GM18870 (cell line): ENCODE measurements around the gene RASEF.
"Not testable (repeated sequence)": the region's sequence is repeated elsewhere in the genome, so short reads cannot be mapped to it uniquely, and the experiment has no call there.

Experiments used
- ATAC-seq: cut with Tn5 transposase; IDR thresholded peaks from one replicate; pipeline ENCODE4 v1.9.1; 2021; ENCODE audit warnings: moderate library complexity; ENCODE audit not compliant: unreplicated experiment

Gene RASEF

DNA sequence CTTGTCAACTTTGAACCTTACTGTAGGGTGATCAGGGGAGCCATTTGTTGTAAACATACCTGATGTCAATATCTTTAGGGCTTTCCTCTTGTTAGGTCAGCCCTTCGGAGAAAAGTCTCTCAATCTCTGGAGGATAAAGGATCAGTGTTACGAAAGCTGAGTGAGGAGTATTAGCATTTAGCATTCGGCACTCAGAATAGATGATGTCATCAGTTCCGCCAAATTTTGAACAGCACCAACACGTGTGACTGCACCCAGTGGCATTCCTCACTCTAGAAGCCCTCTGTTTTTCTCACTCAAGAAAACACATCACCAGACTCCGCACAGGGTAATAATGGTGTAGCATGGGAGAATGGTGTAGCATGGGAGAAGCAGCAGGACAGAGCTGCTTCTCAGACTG lies 87.8 kb downstream of the RASEF start:
- ATAC-seq = no peak

DNA sequence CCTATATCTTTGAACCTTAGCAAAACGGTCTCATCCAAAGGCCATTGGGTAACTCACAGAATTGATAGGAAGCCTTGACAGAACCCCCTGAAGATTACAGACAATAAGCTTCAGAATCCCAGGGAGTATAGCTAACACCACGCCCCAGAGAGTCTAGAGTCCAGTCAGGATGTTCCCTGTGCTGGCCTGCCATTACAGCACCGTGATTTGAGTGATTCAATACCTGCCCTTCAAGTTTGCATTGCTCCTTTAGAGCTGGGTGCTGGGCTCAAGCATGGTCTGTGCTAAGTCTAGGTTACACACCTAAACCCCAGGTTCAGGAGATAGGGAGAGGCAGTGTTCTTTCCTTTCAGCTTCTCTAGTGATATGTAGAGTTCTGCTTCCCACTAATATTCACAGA lies 90.5 kb downstream of the RASEF start:
- ATAC-seq = no peak

DNA sequence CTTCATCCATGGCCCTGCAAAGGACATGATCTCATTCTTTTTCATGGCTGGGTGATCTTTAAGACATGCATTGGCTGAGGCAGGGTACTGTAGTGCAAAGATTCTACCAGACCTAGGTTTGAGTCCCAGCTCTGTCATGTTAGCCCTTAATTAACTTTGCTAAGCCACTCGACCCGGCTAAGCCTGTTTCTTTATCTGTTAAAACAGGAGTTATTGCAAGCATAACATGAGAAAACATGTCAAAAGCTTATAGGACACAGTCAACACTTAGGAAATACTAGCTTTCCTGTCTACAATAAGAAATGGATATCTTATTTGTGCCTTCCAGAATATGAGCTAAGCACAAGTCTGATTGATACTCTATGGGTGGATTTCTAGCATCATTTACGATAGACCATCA lies 92.6 kb downstream of the RASEF start:
- no peak for ATAC-seq

DNA sequence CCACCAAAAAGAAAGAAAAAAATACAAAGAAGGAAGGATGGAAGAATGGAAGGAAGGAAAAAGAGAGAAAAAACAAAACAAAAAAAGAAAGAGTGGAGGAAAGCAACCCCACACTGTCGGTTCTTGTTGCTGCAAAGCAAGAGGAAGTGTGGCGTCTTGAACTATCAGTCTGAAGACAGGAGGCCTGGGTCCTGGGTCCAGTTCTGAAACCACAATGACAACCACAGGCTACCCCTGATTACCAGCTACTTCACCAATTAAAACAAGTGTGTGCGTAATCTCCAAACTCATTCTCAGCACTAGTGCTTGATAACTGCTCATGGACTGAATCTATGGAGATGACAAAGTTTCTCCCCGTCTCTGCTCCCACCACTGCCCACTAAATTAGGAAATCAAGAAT lies 93.7 kb downstream of the RASEF start:
- no peak for ATAC-seq

DNA sequence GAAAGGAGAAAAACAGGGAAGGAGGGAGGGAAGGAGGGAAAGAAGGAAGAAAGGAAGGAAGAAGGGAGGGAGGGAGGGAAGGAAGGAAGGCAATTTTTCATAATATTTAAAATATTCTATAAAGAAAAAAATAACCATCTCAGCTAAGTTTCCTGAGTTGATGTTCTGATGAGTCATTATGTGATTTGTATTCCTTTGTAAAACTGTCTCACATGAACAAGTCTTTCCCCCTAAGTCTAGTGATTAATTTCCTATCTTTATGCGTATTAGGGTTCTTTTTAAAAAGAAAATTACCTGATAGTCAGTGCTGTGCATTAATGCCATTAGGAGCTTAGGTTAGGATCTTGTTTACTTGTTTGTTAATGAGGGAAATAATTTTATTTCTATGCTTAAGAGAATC lies 94.1 kb downstream of the RASEF start:
- no peak for ATAC-seq

DNA sequence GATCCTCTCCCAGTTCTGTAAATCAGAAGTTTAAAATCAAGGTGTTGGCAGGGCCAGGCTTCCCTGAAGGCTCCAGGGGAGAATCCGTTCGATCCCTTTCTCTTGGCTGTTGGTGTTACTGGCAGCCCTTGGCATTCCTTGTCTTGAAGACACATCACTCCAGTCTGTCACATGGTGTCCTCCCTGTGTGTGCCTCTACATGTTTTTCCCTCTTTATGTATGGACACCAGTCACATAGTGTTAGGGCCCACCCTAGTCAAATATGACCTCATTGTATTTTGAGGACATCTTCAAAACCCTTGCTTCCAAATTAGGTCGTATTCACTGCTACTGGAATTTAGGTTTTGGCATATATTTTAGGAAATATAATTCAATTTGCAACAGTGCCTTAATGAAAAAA lies 94.6 kb downstream of the RASEF start:
- ATAC-seq = no peak

DNA sequence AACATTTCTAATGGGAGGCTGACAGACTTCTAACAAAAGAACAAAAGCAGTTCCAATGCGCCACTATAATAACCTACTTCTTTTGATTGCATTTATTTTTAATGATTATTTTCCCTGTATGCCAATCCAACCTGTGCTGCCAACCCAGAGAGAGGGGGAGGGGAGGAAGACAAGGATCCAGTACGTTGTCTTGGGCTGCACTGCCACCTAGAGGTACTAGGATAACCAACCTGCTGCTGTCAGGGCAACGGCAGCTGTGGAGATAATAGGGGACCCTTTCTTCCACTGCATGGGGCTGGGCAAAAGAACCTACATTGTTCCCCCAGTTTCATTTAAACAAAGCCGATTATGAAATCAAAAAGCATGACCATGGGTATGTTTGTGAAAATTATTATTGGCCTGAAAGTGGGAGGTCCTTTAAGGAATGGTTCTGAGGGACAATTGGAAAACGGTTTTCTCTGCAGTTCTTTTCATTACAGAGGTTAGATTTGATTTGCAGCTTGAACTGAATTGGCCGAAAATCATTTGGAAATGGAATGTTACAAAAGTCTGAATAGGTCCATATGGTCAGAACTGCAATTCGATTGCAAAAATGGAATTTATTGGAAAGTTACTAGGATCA lies 101.3 kb downstream of the RASEF start:
- peak; percentile 90 for ATAC-seq

DNA sequence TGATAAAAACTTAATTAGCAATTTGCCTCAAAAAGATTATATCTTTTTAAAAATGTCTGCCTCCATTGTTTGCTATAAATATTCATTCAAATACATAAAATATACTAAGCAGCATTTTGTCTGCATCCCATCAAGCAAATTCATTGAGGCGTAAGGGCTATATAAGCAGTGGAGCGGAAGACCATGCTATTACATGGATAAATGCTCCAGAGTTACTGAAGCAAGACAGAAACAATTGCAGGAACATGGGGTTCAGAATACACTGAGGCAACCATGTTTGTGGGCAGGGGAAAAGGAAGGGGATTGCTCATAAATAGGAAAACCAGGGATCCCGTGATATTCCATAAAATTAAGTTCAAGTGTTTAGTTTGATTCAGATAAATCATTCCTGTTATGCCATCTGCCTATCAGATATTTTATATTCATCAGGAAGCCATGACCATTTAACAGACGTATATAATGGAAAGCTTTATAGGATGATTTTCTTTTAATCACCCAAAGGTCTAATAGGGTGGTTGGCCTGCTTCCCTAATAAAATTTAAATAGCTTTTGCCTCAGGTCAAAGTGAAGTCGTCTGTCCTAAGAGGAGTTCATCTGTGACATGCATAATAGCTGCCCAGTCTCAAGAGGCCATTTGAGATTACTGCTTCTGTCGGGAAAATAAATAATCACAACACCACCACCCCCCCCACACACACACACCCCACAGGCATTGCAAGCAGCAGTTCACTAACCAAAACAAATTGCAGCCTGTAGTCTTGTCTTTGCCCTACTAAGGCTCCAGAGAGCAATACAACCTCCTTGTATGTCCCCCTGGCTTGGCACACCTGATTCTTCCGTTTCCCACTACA lies 105.2 kb downstream of the RASEF start:
- ATAC-seq = no peak

DNA sequence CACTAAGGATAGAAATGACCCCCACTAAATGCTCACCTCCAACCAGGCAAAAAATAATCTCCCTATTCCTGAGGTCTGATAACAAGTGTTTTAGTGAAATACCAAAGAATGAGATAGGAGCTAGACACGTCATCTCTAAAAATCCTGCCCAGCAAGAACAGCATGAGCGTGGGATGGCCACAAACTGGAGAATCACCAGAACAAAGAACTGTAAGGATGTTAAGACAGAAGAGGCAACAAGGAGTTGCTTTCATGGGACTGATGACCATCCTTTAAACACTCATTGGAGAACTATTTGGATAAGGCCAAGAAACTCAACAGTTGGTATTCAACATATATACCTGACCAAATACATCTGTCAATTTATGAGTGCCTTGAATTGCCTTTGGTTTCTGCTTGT lies 113.7 kb downstream of the RASEF start:
- ATAC-seq = no peak

DNA sequence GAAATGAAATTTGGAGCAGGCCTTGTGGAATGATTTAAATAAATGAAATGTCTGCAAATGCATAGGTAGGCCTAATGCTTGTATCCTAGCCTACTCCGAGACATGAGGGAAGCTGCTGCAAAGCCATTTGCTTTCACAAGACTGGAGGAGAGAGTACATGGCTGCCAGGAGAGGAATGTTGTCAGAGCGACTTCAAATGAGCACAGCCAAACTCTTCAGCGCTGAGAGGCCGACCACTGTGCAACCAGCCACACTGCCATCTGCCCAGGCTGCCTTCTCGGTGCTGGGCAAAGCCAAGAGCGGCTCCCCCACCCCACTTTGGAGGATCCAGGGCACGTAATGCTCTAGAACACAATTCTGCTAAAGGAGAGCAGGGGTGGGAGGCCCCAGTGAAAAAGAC lies 122.6 kb downstream of the RASEF start:
- ATAC-seq = no peak

DNA sequence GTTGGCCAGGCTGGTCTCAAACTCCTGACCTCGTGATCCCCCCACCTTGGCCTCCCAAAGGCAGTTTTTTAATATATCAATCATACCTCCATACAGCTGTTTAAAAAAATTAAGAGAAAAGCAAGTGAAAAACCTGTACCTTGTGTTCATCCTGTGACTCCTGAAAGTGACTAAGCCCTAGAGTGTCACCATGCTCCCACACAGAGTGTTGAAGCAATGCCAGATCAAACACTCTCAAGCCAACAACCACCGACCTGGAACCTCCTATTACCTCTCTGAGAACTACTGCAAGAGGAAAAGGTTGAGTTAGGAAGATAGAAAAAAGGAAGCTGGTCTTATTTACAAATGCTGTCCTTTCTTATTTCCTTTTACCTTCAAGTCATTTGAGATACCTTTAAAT lies 123.5 kb downstream of the RASEF start:
- ATAC-seq = no peak

DNA sequence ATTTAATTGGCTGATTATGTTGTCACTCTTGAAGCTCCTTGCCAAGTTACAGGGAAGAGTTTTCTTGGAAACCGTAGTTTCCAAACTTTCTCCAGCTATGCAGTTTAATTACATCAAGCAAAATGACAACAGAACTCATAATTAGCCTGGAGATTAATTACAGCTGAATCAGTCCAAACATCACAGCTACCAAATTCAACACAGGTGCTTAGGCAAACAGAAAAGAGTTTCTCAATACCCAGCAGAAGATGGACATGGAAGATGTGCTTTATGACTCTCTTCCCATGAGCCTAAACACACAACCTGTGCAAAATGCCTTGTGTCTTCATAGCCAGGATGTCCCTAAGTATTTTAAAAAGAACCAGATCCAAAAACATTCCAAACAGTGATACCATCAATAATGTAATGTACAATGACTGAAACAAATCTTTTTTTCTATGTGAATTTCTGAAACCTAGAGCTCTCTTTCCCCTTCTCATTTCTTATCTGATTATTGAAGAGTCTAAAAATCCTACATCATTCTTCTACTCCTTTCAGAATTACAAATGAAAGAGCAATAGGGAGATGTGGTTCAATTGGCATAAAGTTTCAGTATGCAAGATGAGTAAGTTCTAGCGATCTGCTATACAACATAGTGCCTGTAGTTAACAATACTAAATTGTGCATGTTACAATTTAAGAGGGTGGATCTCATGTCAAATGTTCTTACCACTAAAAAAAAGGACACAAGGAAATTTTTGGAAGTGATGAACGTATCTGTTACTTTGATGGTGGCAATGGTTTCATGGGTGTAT lies 124.3 kb downstream of the RASEF start:
- ATAC-seq = no peak

DNA sequence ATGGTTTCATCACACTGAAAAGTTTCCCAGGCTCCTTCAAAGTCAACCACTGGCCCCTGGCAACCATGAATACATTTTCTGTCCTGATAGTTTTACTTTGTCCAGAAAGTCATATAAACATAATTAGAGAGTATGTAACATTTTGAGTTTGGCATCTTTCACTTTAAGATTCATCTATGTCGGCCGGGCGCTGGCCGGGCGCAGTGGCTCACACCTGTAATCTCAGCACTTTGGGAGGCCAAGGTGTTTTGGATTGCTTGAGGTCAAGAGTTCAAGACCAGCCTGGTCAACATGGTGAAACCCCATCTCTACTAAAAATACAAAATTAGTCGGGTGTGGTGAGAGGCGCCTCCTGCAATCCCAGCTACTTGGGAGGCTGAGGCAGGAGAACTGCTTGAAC lies 126.4 kb downstream of the RASEF start:
- ATAC-seq = not testable (repeated sequence)

DNA sequence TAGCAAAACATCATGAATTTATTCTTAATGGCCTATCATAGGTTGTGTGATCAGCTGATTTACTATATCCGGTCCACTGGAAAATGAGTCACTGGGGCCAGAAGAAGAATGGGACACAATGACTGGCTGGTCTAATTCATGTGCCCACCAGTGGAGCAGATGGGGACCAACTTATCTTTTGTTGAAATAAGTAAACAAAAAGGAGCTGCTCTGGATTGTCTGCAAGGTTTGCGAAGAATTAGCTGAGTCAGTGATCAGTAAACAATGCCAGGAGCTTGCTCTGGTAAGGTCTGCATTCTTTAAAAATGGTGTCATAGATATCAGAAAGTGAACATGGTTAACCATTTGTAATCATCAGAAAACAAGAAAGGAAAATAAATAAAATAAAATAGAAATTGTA lies 128.0 kb downstream of the RASEF start:
- no peak for ATAC-seq

DNA sequence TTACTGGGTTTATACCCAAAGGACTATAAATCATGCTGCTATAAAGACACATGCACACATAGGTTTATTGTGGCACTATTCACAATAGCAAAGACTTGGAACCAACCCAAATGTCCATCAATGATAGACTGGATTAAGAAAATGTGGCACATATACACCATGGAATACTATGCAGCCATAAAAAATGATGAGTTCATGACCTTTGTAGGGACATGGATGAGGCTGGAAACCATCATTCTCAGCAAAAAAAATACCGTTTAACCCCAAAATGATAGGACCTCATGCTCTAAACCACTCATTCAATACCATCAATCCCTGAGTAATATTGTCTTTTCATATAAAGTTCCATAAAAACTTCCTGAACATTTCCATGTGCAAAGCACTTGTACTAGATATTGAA lies 128.9 kb downstream of the RASEF start:
- ATAC-seq = not testable (repeated sequence)

DNA sequence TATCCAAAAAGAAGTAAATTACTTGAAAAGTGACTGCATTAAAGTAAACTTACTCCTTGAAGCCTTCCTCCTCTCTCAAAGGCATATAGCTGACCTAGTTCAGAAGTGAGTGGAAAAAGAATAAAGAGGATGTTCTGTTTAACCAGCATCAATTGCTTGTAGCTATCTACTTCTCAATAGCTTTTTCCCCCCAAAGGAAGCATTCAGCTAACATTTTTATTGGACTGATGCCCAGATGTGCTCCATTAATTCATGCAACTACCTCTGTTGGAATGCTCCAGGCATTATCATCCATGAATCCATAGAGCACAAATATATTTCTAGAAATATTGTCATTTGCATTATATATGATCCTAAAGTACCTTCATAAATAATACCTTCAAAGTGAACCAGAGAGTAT lies 132.8 kb downstream of the RASEF start:
- no peak for ATAC-seq
